Stimulated activated naive CD8-positive, alpha-beta T cell treated with anti-CD3 and anti-CD28 coated beads, Interleukin-15, Interleukin-2, amounts not matched to agents 100 U/mL and 50 U/mL, for 24 hours (primary cell): ENCODE results near the gene COG5.
"Not testable (repeated sequence)": the region's sequence is repeated elsewhere in the genome, so short reads cannot be mapped to it uniquely, and the experiment has no call there.

Experiments used
- ATAC-seq: fragments of 150-1000 bp; cut with Tn5 transposase; one replicate; pipeline ENCODE4 v1.10.0; 2021
- DNase-seq: peaks from one replicate; pipeline ENCODE4 v3.0.0; 2021

COG5 gene

GRCh38 chr7:107155726-107156125 is 408.0 kb downstream of the COG5 start:
- DNase-seq, ATAC-seq: not testable (repeated sequence)

GRCh38 chr7:107154826-107155225 is 408.9 kb downstream of the COG5 start:
- ATAC-seq (no peak), DNase-seq (no peak)

- DNase-seq = no peak
- ATAC-seq = peak; percentile 40
Measured at GRCh38 chr7:107152011-107152410, 411.7 kb downstream of the COG5 start.
